PC-9 (cell line): ENCODE data around the gene SPANXN5.

Experiments
- EZH2 ChIP-seq: fragments of 200-600 bp; sonication (generic); IDR thresholded peaks from 2 replicates; pipeline ENCODE4 v1.8.0; 2017; ENCODE audit warnings: antibody characterized with exemption, low read depth
- TF ChIP-seq, protein P1 (sequence below): fragments of 200-600 bp; sonication (generic); conservative IDR thresholded peaks from 2 replicates; pipeline ENCODE4 v1.6.1; 2017; ENCODE audit warnings: mixed run types, antibody characterized with exemption, mild to moderate bottlenecking, moderate library complexity

DNA sequence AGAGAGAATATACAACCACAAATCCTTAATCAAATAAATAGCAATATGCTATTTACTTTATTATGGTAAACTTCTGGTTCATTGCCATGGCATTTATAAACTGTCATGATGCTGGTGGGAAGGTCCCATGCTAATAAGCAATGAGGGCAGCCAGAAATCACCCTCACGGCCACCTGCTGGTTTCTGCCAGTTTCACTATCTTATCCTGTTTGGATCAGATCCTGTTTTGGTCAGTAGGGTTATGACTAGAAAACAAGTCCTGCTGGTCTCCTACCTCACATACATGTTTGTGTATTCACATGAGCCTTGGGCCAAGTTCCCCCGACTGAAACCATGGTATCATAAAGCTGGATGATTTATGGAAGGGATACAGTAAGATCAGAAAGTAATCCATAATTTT lies 41.9 kb upstream of the SPANXN5 start:
- TF ChIP-seq, protein P1, sequence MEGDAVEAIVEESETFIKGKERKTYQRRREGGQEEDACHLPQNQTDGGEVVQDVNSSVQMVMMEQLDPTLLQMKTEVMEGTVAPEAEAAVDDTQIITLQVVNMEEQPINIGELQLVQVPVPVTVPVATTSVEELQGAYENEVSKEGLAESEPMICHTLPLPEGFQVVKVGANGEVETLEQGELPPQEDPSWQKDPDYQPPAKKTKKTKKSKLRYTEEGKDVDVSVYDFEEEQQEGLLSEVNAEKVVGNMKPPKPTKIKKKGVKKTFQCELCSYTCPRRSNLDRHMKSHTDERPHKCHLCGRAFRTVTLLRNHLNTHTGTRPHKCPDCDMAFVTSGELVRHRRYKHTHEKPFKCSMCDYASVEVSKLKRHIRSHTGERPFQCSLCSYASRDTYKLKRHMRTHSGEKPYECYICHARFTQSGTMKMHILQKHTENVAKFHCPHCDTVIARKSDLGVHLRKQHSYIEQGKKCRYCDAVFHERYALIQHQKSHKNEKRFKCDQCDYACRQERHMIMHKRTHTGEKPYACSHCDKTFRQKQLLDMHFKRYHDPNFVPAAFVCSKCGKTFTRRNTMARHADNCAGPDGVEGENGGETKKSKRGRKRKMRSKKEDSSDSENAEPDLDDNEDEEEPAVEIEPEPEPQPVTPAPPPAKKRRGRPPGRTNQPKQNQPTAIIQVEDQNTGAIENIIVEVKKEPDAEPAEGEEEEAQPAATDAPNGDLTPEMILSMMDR, result no peak
- TF ChIP-seq EZH2, result no peak
